Measurements from ENCODE around the gene CATSPERB. TPM values are rescaled to one million over a fixed set of nuclear protein-coding genes. Genes with fewer than 3 reads are reported as not detected.

The CATSPERB gene
- total RNA-seq, 1 donor from 2014 or later: 3.0 TPM

DNA sequence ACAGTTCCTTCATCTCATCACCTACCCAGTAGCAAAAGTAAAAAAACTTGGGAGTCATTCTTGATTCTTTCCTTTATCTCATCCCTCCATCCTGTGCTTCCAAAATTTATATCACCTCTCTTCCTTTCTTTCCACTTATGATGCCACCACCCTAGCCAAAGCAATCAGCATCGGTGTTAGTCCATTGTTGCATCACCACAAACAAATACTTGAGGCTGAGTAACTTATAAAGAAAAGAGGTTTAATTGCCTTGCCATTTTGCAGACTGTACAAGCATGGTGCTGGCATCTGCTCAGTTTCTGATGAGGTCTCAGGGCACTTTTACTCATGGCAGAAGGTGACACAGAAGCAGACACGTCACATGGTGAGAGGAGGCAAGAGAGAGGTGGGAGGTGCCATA, 19.8 kb upstream of the CATSPERB start:
- Histone ChIP-seq H3K4me1 (no peaks in the 10 kb centered on the region), H3K36me3 (no peaks in the 10 kb centered on the region), H3K27me3 (no peaks in the 10 kb centered on the region), H3K9me3 (no peaks in the 10 kb centered on the region), H3K27ac (no peak overlapping the region), H3K4me3 (no peak overlapping the region)
- DNase-seq (no peak), ATAC-seq (peak; percentile 34)
- TF ChIP-seq CTCF (IDR thresholded peaks at IDR 0.05): no peak
- intact Hi-C loops (cut with DNase I): no loop called here

- intact Hi-C loops (cut with DNase I): no loop called here
- no peak for DNase-seq
- Histone ChIP-seq H3K27me3 (no peaks in the 10 kb centered on the region), H3K9me3 (no peaks in the 10 kb centered on the region), H3K36me3 (no peaks in the 10 kb centered on the region), H3K27ac (no peak overlapping the region), H3K4me3 (no peak overlapping the region), H3K4me1 (no peaks in the 10 kb centered on the region)
- no peak for ATAC-seq
- no peak for TF ChIP-seq CTCF (IDR thresholded peaks at IDR 0.05)
Measured at GRCh38 chr14:91750634-91751198, 18.8 kb upstream of the CATSPERB start.

DNA sequence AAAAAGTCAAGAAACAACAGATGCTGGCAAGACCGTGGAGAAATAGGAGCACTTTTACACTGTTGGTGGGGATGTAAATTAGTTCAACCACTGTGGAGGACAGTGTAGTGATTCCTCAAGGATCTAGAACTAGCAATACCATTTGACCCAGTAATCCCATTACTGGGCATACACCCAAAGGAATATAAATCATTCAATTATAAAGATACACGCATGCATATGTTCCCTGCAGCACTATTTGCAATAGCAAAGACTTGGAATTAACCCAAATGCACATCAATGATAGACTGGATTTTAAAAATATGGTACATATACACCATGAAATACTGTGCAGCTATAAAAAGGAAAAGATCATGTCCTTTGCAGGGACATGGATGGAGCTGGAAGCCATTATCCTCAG, 18.0 kb upstream of the CATSPERB start:
- Histone ChIP-seq H3K9me3 (no peaks in the 10 kb centered on the region), H3K27me3 (no peaks in the 10 kb centered on the region), H3K4me3 (no peak overlapping the region), H3K27ac (no peak overlapping the region), H3K36me3 (no peaks in the 10 kb centered on the region), H3K4me1 (no peaks in the 10 kb centered on the region)
- ATAC-seq (no peak), DNase-seq (no peak)
- intact Hi-C loops (cut with DNase I): no loop called here
- TF ChIP-seq CTCF (IDR thresholded peaks at IDR 0.05): no peak

DNA sequence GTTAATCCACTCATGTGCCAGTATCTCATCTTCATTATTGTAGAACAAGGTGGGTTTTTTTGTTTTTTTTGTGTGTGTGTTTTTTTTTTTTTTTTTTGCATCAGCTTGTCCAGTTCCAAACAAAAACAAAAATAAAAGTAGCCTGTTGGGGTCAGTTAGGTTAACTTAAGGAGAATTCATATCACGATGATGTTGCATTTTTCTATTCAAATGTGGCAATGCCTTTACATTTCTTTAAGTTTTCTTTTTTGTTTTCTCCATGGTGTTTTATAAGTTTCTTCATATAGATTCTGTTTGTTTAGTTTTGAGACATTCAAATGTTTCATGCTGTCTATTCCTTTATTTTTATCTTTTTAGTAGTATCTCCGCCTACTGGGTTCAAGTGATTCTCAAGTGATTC, 16.2 kb upstream of the CATSPERB start:
- Histone ChIP-seq H3K27ac (no peak overlapping the region), H3K36me3 (no peaks in the 10 kb centered on the region), H3K4me1 (no peaks in the 10 kb centered on the region), H3K4me3 (no peak overlapping the region), H3K9me3 (no peaks in the 10 kb centered on the region), H3K27me3 (no peaks in the 10 kb centered on the region)
- DNase-seq: no peak
- no peak for TF ChIP-seq CTCF (IDR thresholded peaks at IDR 0.05)
- intact Hi-C loops (cut with DNase I): no loop called here
- ATAC-seq: no peak

DNA sequence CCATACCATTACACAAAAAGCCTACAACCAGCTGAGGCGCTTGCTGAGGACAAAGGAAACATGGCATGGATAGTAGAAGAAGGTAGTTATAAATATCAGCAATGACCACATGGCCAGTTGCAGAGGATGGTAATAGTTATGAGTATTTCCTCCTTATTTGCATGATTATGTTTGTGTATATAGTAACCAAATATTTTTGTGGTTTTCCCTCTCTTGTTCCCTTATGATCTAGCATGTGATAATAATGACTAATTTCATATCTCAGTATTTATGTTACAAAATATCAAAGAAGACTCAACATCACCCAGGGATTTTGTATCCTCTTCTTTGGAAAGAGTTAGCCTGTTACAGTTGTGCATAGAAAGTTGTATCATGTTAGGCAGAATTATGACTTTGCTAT, 13.5 kb upstream of the CATSPERB start:
- Histone ChIP-seq H3K4me1 (no peaks in the 10 kb centered on the region), H3K36me3 (no peaks in the 10 kb centered on the region), H3K4me3 (no peak overlapping the region), H3K27ac (no peak overlapping the region), H3K27me3 (no peaks in the 10 kb centered on the region), H3K9me3 (no peaks in the 10 kb centered on the region)
- TF ChIP-seq CTCF (IDR thresholded peaks at IDR 0.05): no peak
- intact Hi-C loops (cut with DNase I): no loop called here
- no peak for ATAC-seq
- no peak for DNase-seq

- Histone ChIP-seq H3K27me3 (no peaks in the 10 kb centered on the region), H3K4me1 (no peaks in the 10 kb centered on the region), H3K4me3 (no peak overlapping the region), H3K36me3 (no peaks in the 10 kb centered on the region), H3K27ac (no peak overlapping the region), H3K9me3 (no peaks in the 10 kb centered on the region)
- intact Hi-C loops (cut with DNase I): no loop called here
- DNase-seq (no peak), ATAC-seq (peak; percentile 83)
- TF ChIP-seq CTCF (IDR thresholded peaks at IDR 0.05): no peak
Measured at GRCh38 chr14:91744068-91744480, 12.2 kb upstream of the CATSPERB start.

Measured in upper lobe of right lung (tissue), 1 donor.